Keratinocyte (primary cell): ENCODE data around the gene OR10H5. TPM values are rescaled to one million over a fixed set of nuclear protein-coding genes. Genes with fewer than 3 reads are reported as not detected.

Experiments used
- DNase-seq: peaks from one replicate; pipeline ENCODE4 v3.0.0-alpha.2; 2011; ENCODE audit warnings: low read depth, missing footprints, low spot score
- FAIRE-seq: peaks from 2 replicates; lab custom pipeline; 2011; peaks lifted over from hg19 to GRCh38; lab: Jason Lieb, UNC
- H2AFZ ChIP-seq: 2 replicates; pipeline ENCODE4 v1.6.0; 2012; ENCODE audit warnings: low read length, control low read depth, inconsistent platforms; ENCODE audit not compliant: control insufficient read depth
- H3K27ac ChIP-seq: 2 replicates; pipeline ENCODE4 v1.5.1; 2011; ENCODE audit warnings: low read length; ENCODE audit not compliant: control insufficient read depth, insufficient read depth
- H3K27me3 ChIP-seq: 3 replicates; pipeline ENCODE4 v1.6.0; 2011; ENCODE audit warnings: low read length; ENCODE audit not compliant: control insufficient read depth, insufficient read depth; ENCODE audit errors: extremely low read depth
- H3K36me3 ChIP-seq, 2 experiments: 2 replicates in 1 of 2; 3 replicates in 1 of 2; pipeline ENCODE4 v1.5.1; 2011; ENCODE audit warnings: low read length in 2 of 2, mild to moderate bottlenecking in 1 of 2; ENCODE audit not compliant: control insufficient read depth in 2 of 2, insufficient read depth in 2 of 2; ENCODE audit errors: extremely low read depth in 1 of 2
- H3K4me1 ChIP-seq: 3 replicates; pipeline ENCODE4 v1.5.1; 2011; ENCODE audit warnings: low read length; ENCODE audit not compliant: control insufficient read depth, insufficient read depth; ENCODE audit errors: extremely low read depth
- H3K4me2 ChIP-seq: 3 replicates; pipeline ENCODE4 v1.6.0; 2011; ENCODE audit warnings: low read depth, low read length; ENCODE audit not compliant: control insufficient read depth, insufficient read depth; ENCODE audit errors: extremely low read depth
- H3K4me3 ChIP-seq, 3 experiments: fragments of 200-600 bp in 1 of 3; sonication (generic) in 1 of 3; 2 replicates in 2 of 3; 3 replicates in 1 of 3; pipeline ENCODE4 v1.5.1; 2011 to 2016; ENCODE audit warnings: low read length in 3 of 3, mild to moderate bottlenecking in 3 of 3, control low read depth in 2 of 3, inconsistent platforms in 1 of 3, low read depth in 1 of 3, mixed read lengths in 1 of 3, mixed run types in 1 of 3, moderate library complexity in 1 of 3; ENCODE audit not compliant: control insufficient read depth in 2 of 3, insufficient read depth in 2 of 3; ENCODE audit errors: extremely low read depth in 1 of 3
- H3K79me2 ChIP-seq: 2 replicates; pipeline ENCODE4 v1.6.0; 2012; ENCODE audit warnings: low read length; ENCODE audit not compliant: control insufficient read depth, insufficient read depth
- H3K9ac ChIP-seq: 3 replicates; pipeline ENCODE4 v1.6.0; 2011; ENCODE audit warnings: low read length; ENCODE audit not compliant: control insufficient read depth, insufficient read depth; ENCODE audit errors: extremely low read depth
- H3K9me1 ChIP-seq: 3 replicates; pipeline ENCODE4 v1.6.0; 2011; ENCODE audit warnings: low read length; ENCODE audit not compliant: control insufficient read depth, insufficient read depth; ENCODE audit errors: extremely low read depth
- H3K9me3 ChIP-seq: 2 replicates; pipeline ENCODE4 v1.5.1; 2012; ENCODE audit warnings: low read depth, low read length; ENCODE audit not compliant: control insufficient read depth
- H4K20me1 ChIP-seq: 3 replicates; pipeline ENCODE4 v1.6.0; 2011; ENCODE audit warnings: low read length; ENCODE audit not compliant: control insufficient read depth, insufficient read depth; ENCODE audit errors: extremely low read depth
- CTCF ChIP-seq, 3 experiments: IDR thresholded peaks in 1 of 3; conservative IDR thresholded peaks in 1 of 3; optimal IDR thresholded peaks in 1 of 3; 2 replicates in 2 of 3; 3 replicates in 1 of 3; pipeline versions ENCODE3 to v1.5.1; 2011; ENCODE audit warnings: low read length in 3 of 3, mild to moderate bottlenecking in 3 of 3, moderate library complexity in 2 of 3, control low read depth in 1 of 3, inconsistent platforms in 1 of 3; ENCODE audit not compliant: insufficient read depth in 2 of 3; ENCODE audit errors: extremely low read depth in 1 of 3
- EZH2 ChIP-seq: IDR thresholded peaks from one replicate; pipeline ENCODE4 v1.6.1; 2012; ENCODE audit warnings: inconsistent platforms, mild to moderate bottlenecking, low read length, moderate library complexity
- dilution Hi-C: fragments of 300-500 bp; cut with MboI; formaldehyde crosslinking; loops from one replicate; pipeline ENCODE4 v1.7.0; 2020; ENCODE audit warnings: low sequenced_read_pairs; ENCODE audit not compliant: extremely low pct_ligation_motif_present
- polyA plus RNA-seq, 5 experiments: library from polyadenylated mRNA; depleted of rRNA in 3 of 5; stranded (reverse) in 3 of 5; stranded (forward) in 1 of 5; unstranded in 1 of 5; fragments of >200 nt; gene quantifications; 1 replicate in 1 of 5; 2 replicates in 3 of 5; 3 replicates in 1 of 5; pipeline versions ENCODE4 v1.2.1 to v1.2.3, GENCODE V29; 2011 to 2012; ENCODE audit warnings: missing spikeins in 2 of 5, low read depth in 1 of 5, low replicate concordance in 1 of 5

OR10H5 gene
- polyA plus RNA-seq, 1 donor (not counting 4 experiments of a cell fraction or from before 2014, with no cell fraction given), result not detected

- dilution Hi-C loops, result no loop called here
- Histone ChIP-seq H3K9me1 (no peaks in the 10 kb centered on the region), H3K4me1 (no peaks in the 10 kb centered on the region), H3K4me3 (no peak within 1 kb of the TSS), H3K36me3 (no peaks in the 10 kb centered on the region), H3K27me3 (peaks cover 4% of the 10 kb centered on the region), H3K27ac (no peak within 1 kb of the TSS), H3K79me2 (no peaks in the 10 kb centered on the region), H3K9ac (no peak within 1 kb of the TSS), H3K9me3 (no peaks in the 10 kb centered on the region), H2AFZ (no peak within 1 kb of the TSS), H4K20me1 (no peaks in the 10 kb centered on the region), H3K4me2 (no peak within 1 kb of the TSS)
- DNase-seq, result no peak
- no peak for FAIRE-seq
- TF ChIP-seq CTCF (optimal IDR thresholded peaks at IDR 0.05 in 1 of 3, IDR thresholded peaks at IDR 0.05 in 1 of 3, conservative IDR thresholded peaks at IDR 0.05 in 1 of 3; ENCODE audit: extremely low read depth in 1 of 3, insufficient read depth in 2 of 3, low read length in 3 of 3) (peak in 2 of 3 experiments; percentile 14 to 17), EZH2 (no peak)
Observed at GRCh38 chr19:15815306-15815705, 27.8 kb downstream of the OR10H5 start, which contains the start of gene OR10H1. OR10H1 (minus strand) TSS chr19:15815664; CDS start chr19:15808037, 7,627 bp downstream.

- Histone ChIP-seq H3K9me3 (no peaks in the 10 kb centered on the region), H3K4me3 (no peak overlapping the region), H4K20me1 (no peaks in the 10 kb centered on the region), H3K79me2 (no peaks in the 10 kb centered on the region), H2AFZ (no peak overlapping the region), H3K27ac (no peak overlapping the region), H3K27me3 (no peaks in the 10 kb centered on the region), H3K4me2 (no peak overlapping the region), H3K36me3 (no peaks in the 10 kb centered on the region), H3K9me1 (no peaks in the 10 kb centered on the region), H3K4me1 (no peaks in the 10 kb centered on the region), H3K9ac (no peak overlapping the region)
- DNase-seq, result no peak
- FAIRE-seq, result no peak
- TF ChIP-seq CTCF (optimal IDR thresholded peaks at IDR 0.05 in 1 of 3, IDR thresholded peaks at IDR 0.05 in 1 of 3, conservative IDR thresholded peaks at IDR 0.05 in 1 of 3; ENCODE audit: extremely low read depth in 1 of 3, insufficient read depth in 2 of 3, low read length in 3 of 3) (no peak), EZH2 (no peak)
- dilution Hi-C loops, result no loop called here
Observed at GRCh38 chr19:15820646-15821045, 33.2 kb downstream of the OR10H5 start.
